GM19238 (cell line): ENCODE measurements around the gene HOXA4.

Experiments used
- DNase-seq: peaks from one replicate; pipeline ENCODE4 v3.0.0; 2011; ENCODE audit warnings: low spot score; ENCODE audit not compliant: insufficient read length

HOXA4 gene

GRCh38 chr7:27133409-27134231 lies 3.1 kb upstream of the HOXA4 start:
- no peak for DNase-seq

DNA sequence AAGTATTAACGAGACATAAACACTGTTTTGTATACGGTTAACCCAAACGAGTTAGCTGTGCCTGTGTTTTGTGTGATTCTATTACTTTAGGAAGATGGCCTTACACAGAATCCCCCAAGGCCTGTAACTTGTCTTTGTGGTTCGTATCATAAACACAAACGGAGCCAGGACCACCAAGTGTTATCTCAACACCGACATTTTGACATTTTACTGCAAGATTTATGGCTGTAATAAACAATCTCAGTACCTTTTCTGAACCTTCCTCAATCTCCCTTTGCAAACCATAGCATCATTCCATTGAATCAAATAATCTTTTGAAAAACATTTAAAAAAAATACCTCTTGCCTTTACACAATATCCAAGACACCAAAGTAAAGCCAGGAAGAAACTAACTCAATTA lies 2.4 kb upstream of the HOXA4 start:
- DNase-seq: no peak

DNA sequence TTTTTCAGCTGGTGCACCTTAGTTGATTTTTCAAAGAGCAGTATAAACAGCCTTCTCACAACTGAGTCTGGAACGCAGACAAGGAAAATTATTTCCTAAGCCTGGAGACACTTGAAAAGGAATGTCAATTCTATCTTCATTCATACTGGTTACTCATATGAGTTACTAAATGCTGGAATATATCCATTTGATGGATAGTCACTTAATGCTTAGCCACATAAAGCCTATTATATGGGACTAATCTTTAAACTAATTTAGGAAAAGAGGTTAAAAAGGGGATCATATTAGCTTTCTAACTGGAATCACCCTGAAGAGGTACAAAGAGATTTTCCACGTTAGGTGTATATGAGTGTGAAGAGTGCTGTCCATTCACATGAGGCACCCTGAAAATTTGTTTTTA lies 1.7 kb upstream of the HOXA4 start:
- DNase-seq: no peak

DNA sequence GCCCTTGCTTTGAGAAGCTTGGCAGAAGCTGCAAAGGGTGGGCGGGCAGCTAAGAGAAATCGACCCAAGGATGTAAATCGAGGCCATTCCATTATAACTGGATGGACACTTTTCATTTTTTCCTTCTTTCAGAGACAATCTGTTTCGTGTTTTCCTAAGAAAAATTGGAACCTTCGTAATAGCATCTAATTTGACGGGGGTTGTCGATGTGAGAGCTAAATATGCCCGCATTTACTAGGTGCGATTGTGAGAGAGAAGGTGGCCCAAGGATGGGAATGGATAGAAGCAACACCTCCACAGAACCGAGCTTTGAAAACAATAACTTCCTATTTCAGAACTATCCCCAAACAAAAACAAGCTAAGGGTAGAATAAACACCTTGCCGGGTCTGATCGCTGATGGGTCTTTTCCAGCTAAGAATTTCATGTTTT lies 848 bp upstream of the HOXA4 start:
- DNase-seq: no peak

DNA sequence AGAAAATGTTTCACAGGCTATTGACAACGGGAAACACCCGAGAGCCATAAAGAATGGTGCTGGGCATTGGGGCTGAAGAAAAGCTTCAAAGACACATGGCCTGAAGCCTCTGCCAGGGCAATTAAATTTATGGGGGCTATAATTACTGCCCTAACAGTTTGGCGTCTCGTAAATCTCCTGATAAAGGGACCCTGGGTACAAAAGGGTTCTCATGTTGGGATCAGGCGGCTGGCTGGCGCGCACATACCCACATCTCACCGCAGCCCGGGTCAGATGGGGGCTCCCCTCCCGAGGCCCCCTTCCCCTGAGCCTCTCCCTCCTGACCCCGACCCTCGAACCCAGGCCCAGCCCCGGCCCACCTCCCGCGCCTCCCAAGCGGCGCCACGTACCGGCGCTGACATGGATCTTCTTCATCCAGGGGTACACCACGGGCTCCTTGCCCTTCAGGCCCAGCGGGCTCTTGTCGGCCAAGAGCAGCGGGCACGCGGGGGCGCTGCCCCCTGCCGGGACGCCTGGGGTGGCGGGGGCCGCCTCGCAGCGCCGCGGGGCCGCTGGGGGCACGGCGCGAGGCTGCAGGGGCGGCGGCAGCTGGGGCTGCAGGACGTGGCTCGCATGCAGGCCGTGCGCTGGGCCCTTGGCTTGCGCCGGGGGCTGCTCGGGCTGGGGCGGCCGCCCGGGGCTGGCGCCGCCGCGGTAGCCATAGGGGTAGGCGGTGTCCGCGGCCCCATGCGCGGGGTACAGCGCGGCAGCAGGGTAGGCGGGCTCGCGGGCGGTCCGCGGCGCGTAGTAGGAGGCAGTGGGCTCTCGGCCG lies 623 bp downstream of the HOXA4 start:
- DNase-seq: no peak

GRCh38 chr7:27128776-27129728 lies 1.5 kb downstream of the HOXA4 start:
- DNase-seq: no peak

DNA sequence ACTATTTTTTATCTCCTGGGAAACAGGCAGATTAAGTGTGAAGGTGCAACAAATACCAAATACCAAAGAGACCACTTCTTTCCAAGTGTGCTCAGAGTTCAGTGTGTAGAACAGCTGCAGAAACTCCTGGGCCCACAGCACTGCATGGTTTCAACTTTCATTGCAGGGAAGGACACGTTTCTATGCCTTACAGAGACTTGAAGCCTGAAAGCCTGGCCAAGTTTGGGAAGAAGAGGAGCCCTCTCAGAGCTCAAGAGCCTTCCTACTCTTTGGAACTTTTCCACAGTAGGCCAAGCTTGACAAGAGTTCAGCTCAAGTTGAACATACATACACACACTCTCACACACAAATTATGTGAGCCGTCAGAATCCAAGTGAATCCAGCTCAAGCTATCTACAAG lies 2.5 kb downstream of the HOXA4 start:
- no peak for DNase-seq

DNA sequence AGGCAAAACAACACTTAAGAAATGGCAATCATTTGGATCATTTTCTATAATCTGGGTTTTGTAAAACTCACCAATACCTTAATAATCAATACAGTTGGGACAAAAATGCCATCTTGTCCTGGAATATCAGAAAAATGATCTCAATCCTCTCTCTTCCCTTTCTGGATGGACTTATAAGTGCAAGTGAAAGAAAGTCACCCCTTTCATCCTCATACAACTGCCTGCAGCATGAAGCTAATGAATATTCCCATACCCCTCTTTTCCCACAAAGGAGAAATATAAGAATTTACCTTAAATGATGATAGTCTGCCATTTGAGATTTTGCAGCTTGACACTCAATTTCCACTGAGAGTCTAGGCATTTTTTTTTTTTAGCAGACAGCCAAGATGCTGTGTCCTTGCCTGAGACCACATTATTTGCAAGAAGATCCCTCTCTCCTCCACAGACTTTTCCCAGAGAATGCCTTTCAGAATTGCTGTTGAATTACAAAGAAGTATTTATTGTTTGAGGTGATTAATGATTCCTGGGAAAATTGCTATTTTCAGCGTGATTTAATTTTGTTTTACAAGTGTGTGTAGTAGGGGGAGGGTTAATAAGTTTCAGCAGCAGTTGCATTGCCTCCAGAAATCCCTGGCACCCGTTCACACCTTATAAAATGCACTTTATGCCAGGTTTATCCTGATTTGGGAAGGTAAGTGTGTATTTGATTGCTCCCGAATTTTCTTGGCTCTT lies 3.8 kb downstream of the HOXA4 start:
- no peak for DNase-seq

GRCh38 chr7:27125986-27126394 lies 4.6 kb downstream of the HOXA4 start:
- DNase-seq: no peak

DNA sequence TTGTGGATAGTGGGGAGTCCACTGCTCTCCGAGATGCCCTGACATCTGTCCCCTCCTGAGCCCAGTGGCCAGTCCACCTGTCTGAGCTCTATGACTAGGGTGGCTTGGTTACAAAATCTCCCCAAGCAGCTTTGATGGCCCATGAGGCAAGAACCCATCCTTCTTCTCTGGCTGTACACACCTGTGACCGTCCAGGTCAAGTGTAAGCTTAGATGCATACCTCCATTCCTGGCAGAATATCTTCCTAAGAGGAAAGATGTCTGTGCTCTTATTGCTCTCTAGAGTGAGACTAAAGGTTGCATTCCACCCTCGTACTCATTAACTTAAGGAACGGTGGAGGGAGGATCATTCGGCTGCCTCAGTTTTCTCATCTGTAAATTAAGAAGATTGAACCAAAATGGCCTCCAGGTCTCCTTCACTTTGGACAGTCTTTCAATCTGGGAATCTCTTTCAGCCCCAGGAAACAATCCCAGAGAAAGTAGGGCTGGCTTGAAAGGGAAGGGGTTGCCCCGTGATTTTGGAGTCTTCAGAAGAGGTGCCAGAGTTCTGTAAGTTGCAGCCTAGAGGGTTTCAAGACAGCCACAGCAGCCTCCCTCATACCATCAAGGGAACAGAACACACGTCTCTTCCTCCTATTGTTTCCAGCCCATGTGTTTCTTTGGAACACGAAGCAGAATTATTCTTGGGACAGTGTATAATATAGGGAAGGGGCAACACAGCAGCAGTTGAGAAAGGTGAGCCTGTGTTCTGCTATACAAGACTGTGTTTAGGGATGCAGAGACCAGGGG lies 5.5 kb downstream of the HOXA4 start:
- DNase-seq: no peak

DNA sequence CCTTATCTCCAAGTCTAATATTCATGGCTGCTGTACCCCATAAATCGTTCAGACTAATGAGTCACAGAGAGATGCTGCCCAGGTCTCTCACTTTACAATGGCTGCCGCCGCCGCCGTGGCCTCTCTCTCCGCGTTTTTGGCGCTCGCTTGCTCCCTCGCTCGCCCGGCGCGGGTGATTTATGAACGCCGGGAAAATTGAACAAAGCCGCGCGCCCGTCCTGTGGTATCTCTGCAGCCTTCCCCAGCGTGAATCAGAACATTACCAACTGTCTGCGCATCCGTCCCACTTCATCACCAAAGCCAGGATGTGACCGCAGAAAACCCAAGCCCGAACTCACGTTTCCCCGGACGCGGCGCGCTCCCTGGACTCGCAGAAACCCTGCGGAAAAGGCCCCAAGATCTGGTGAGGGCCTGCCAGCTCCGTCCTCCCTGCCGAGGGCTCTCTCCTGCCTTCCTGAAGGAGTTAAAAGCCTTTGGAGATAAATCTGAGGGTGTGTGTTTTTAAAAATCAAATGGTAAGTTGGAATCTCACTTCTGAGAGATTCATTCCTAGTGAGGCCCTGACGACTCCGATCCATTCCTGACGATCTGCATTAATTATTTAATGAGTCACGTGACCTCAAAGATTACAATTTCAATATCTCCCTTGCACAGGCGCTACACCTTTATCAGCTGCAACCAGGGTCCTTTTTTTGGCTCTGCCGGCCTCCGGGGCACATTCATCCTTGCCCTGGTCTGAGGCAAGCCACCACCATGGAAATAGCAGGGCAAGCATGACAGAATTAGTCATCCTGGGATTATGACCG lies 6.3 kb downstream of the HOXA4 start:
- DNase-seq: no peak

DNA sequence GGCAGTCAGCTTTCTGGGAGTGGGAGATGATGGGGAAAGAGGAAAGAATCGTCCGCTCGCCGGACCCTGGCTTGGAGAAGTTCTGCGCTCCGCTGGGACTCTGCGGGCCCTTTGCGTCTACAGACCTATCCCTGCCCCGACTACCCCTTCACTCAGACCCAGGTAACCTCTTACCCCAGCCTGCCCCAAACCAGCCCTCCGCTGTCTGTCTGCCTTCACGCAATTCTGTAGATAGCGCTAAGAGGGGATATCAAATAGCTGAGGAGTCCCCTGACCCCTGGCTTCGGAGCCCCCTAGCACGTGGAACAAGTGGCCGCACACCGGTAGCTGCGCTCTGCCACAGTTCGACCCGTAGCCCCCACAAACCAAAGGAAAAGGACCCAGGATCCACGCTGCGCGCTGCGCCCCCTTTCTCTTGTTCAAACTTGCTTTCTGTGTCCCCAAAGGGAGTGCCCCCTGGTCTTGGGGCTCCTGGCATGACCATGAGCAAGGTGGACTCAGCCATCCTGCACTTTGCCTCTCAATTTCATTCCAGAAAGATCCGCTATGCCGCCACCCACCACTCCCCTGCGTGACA lies 7.0 kb downstream of the HOXA4 start:
- no peak for DNase-seq

DNA sequence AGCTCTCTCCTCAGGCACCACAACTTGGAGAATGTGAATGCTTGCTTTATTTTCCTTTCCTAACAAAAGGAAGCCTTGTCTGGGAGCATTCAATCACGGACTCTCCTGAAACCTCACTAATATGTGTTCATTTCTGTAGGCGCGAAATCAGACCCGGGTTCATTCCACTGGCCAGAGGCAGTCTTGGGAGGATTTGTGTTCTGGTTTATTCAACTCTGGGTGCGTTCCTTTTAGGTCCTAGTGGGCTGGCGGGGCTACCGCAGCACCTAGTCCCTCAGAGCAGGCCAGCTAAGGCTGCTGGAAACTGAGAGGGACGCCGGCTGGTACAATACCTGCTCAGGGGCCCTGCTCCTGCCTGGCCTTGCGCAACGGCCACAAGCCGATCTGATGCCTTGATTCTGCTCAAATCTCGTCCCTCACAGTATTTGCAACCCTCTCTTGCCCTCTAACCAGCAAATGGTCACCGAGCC lies 7.5 kb downstream of the HOXA4 start:
- DNase-seq: no peak

DNA sequence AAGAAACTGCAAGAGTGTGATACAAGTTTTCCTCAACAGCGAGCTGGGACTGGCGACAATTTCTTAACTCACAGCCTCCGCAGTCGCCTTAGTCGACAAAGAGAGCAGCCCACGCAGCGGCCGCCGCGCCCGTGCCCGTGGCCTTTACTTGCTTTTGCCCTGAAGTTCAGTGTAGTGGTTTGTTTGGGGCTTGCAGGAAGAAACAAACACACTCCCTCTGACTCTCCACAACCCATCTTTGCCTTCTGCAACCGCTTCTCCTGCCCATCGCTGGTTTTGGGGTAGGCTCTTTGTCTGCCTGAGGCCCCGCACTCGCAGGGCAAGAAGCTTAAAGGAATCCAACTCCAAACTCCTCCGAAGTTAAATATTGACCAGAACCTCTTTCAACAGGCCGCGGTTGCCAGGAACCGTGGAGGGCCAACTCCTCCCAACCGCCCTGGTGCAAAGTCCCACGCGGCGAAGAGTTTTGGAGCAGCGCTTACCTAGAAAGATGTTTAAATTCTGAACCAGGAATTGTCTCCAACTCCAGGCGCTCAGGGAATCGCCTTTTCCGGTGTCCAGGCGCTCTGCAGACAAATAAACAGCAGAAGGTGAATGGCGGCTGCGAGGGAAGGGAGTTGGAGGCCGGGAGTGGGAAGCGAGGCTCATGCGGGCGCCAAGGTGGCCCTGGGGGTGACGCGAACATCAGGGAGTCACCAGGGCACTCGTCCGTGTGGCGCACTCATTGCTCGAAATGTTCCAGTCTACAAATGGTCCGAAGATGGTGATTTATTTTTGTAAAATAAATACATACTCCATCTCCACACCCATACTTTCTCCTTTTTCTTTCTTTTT lies 8.3 kb downstream of the HOXA4 start:
- DNase-seq: no peak

DNA sequence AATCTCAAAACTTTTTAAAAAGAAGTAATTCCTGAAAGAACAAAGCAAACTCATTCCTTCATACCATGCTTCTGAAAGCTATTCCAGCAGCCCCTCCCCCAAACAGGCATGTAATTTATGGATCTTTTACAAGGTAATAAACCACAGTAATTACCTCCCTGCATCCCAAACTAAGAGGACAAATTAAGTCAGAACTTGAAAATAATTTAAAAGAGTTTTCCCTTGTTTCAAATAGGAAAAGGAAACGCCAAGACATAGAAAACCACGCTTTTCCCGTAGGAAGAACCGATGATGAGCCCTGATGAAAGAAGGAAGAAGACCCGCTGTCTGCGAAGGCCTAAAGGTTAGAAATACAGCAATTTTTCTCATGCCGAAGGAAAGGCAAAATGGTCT lies 8.9 kb downstream of the HOXA4 start:
- DNase-seq: no peak

- no peak for DNase-seq
These were observed 11.1 kb downstream of the HOXA4 start for GRCh38 chr7:27119412-27119911.

DNA sequence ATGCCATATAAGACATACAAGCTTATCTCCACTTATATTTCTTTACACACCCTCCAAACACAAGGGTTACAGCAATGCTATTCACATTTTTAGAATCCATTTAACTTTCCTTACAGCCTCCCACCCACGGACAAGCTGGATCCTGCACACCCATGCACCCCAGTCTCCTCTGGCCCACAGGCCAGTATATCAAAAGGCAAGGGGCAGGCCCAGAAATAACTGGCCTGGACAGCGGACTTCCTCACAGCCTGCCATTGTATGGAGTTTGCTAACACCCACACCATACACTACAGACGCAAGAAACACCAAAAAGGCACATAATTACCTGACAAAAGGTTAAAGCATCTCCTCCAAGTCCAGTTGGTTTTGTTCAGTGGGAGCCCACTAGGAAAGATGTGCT lies 12.0 kb downstream of the HOXA4 start:
- no peak for DNase-seq
